IMR-90 (cell line): ENCODE data around the gene SPATA2. TPM values are rescaled to one million over a fixed set of nuclear protein-coding genes. Genes with fewer than 3 reads are reported as not detected.

Source experiments
- ATAC-seq: fragments of 200-7000 bp; cut with Tn5 transposase; 2 replicates; pipeline ENCODE4 v1.9.1; 2020; ENCODE audit warnings: low read depth, mild to moderate bottlenecking, moderate library complexity
- BruUV-seq: library from RNA; stranded (reverse); fragments of 400-500 nt; replicated peaks from 2 replicates; lab custom pipeline; 2021; lab: Mats Ljungman, UMichigan
- CTCF ChIA-PET: fragments of 300-600 bp; formaldehyde crosslinking; extraction: SDS; loops from one replicate; lab custom pipeline; 2021; ENCODE audit warnings: antibody characterized with exemption; lab: Yijun Ruan, JAX
- POLR2A ChIA-PET: fragments of 300-600 bp; sonication (Branson Sonifier 250); formaldehyde crosslinking; loops from one replicate; lab custom pipeline; 2022; ENCODE audit warnings: antibody characterized with exemption; ENCODE audit not compliant: unreplicated experiment; lab: Charles Lee
- DNase-seq: peaks from one replicate; pipeline ENCODE4 v3.0.0; 2013
- H2AFZ ChIP-seq: replicated peaks from 2 replicates; pipeline ENCODE3; 2013; ENCODE audit warnings: low read length, mild to moderate bottlenecking; ENCODE audit not compliant: poor library complexity
- H2AK5ac ChIP-seq: 2 replicates; pipeline ENCODE4 v1.6.1; 2013; ENCODE audit warnings: low read depth, low read length, inconsistent platforms
- H2AK9ac ChIP-seq: replicated peaks from 2 replicates; pipeline ENCODE3; 2013; ENCODE audit warnings: mild to moderate bottlenecking, low read depth, low read length, moderate library complexity; ENCODE audit not compliant: poor library complexity
- H2BK120ac ChIP-seq: 2 replicates; pipeline ENCODE4 v1.6.1; 2013; ENCODE audit warnings: low read depth, low read length, inconsistent platforms
- H2BK15ac ChIP-seq: 3 replicates; pipeline ENCODE4 v1.6.1; 2013; ENCODE audit warnings: low read depth, low read length, inconsistent platforms
- H2BK20ac ChIP-seq: 2 replicates; pipeline ENCODE4 v1.6.1; 2013; ENCODE audit warnings: low read depth, mild to moderate bottlenecking, inconsistent platforms, low read length, moderate library complexity
- H2BK5ac ChIP-seq: 2 replicates; pipeline ENCODE4 v1.6.1; 2013; ENCODE audit warnings: mild to moderate bottlenecking, low read depth, low read length, inconsistent platforms; ENCODE audit not compliant: poor library complexity, severe bottlenecking
- H3K14ac ChIP-seq: replicated peaks from 2 replicates; pipeline ENCODE4 v1.6.1; 2013; ENCODE audit warnings: low read depth, low read length, inconsistent platforms
- H3K18ac ChIP-seq: 2 replicates; pipeline ENCODE4 v1.6.1; 2013; ENCODE audit warnings: low read depth, low read length, control low read depth
- H3K23ac ChIP-seq: 2 replicates; pipeline ENCODE4 v1.6.1; 2013; ENCODE audit warnings: low read depth, low read length, inconsistent platforms
- H3K27ac ChIP-seq: 2 replicates; pipeline ENCODE4 v1.5.1; 2013; ENCODE audit warnings: mild to moderate bottlenecking, control low read depth, low read length; ENCODE audit not compliant: insufficient read depth
- H3K27me3 ChIP-seq: 2 replicates; pipeline ENCODE4 v1.6.1; 2013; ENCODE audit warnings: low read length; ENCODE audit not compliant: control insufficient read depth, insufficient read depth
- H3K36me3 ChIP-seq: 2 replicates; pipeline ENCODE4 v1.6.1; 2013; ENCODE audit warnings: low read length, mixed read lengths; ENCODE audit not compliant: control insufficient read depth, insufficient read depth
- H3K4ac ChIP-seq: 2 replicates; pipeline ENCODE4 v1.6.1; 2013; ENCODE audit warnings: low read depth, low read length, inconsistent platforms
- H3K4me1 ChIP-seq: 2 replicates; pipeline ENCODE4 v1.6.1; 2013; ENCODE audit warnings: low read length, mixed read lengths; ENCODE audit not compliant: control insufficient read depth, insufficient read depth
- H3K4me2 ChIP-seq: 2 replicates; pipeline ENCODE4 v1.6.1; 2013; ENCODE audit warnings: low read depth, mild to moderate bottlenecking, control low read depth, low read length, moderate library complexity
- H3K4me3 ChIP-seq: 2 replicates; pipeline ENCODE4 v1.5.1; 2013; ENCODE audit warnings: low read depth, mild to moderate bottlenecking, control low read depth, low read length, moderate library complexity; ENCODE audit not compliant: insufficient read depth
- H3K56ac ChIP-seq: 2 replicates; pipeline ENCODE4 v1.6.1; 2013; ENCODE audit warnings: low read length, inconsistent platforms; ENCODE audit not compliant: insufficient read depth; ENCODE audit errors: extremely low read depth
- H3K79me1 ChIP-seq, 2 experiments: 2 replicates each; pipeline ENCODE4 v1.6.1; 2013; ENCODE audit warnings: low read length in 2 of 2, inconsistent platforms in 1 of 2, low read depth in 1 of 2
- H3K9ac ChIP-seq: 2 replicates; pipeline ENCODE4 v1.6.1; 2013; ENCODE audit warnings: low read depth, low read length, control low read depth
- H3K9me1 ChIP-seq: 2 replicates; pipeline ENCODE4 v1.6.1; 2013; ENCODE audit warnings: low read length, inconsistent platforms; ENCODE audit not compliant: insufficient read depth
- H3K9me3 ChIP-seq: 2 replicates; pipeline ENCODE4 v1.6.1; 2013; ENCODE audit warnings: low read length; ENCODE audit not compliant: control insufficient read depth, insufficient read depth
- H4K20me1 ChIP-seq: 2 replicates; pipeline ENCODE4 v1.6.1; 2013; ENCODE audit warnings: low read length, inconsistent platforms; ENCODE audit not compliant: insufficient read depth
- H4K5ac ChIP-seq: 2 replicates; pipeline ENCODE4 v1.6.1; 2013; ENCODE audit warnings: mild to moderate bottlenecking, low read depth, low read length, control low read depth
- H4K8ac ChIP-seq, 2 experiments: 2 replicates each; pipeline ENCODE4 v1.6.1; 2013; ENCODE audit warnings: low read depth in 2 of 2, low read length in 2 of 2, control low read depth in 1 of 2, inconsistent platforms in 1 of 2
- H4K91ac ChIP-seq: 2 replicates; pipeline ENCODE4 v1.6.1; 2013; ENCODE audit warnings: low read depth, low read length, inconsistent platforms; ENCODE audit not compliant: insufficient read depth
- BHLHE40 ChIP-seq: fragments of 150-350 bp; IDR thresholded peaks from 2 replicates; pipeline ENCODE4 v1.6.1; 2016; ENCODE audit warnings: mild to moderate bottlenecking, low read depth, low read length
- FOS ChIP-seq: fragments of 150-350 bp; IDR thresholded peaks from 2 replicates; pipeline ENCODE4 v1.6.1; 2016; ENCODE audit warnings: low read depth, low read length
- RAD21 ChIP-seq: IDR thresholded peaks from 2 replicates; pipeline ENCODE4 v1.6.1; 2012; ENCODE audit warnings: low read length, improper control_type of control experiment
- RCOR1 ChIP-seq: IDR thresholded peaks from 2 replicates; pipeline ENCODE4 v1.6.1; 2012; ENCODE audit warnings: mild to moderate bottlenecking, low read length, improper control_type of control experiment; ENCODE audit not compliant: insufficient replicate concordance
- SMC3 ChIP-seq: fragments of 150-350 bp; IDR thresholded peaks from 2 replicates; pipeline ENCODE4 v1.6.1; 2016; ENCODE audit warnings: low read depth, mild to moderate bottlenecking, antibody characterized with exemption, low read length, moderate library complexity
- WGBS, 2 experiments: methylation state at CpG; one replicate each; pipeline versions ENCODE4 v1.1.5 to v1.1.7; 2013; ENCODE audit warnings: missing lambda C conversion rate in 2 of 2; ENCODE audit not compliant: insufficient read length in 1 of 2; ENCODE audit errors: extremely low coverage in 2 of 2; 5-methylcytosine and 5-hydroxymethylcytosine counted together
- dilution Hi-C: fragments of 300-500 bp; cut with HindIII; formaldehyde crosslinking; loops from one replicate; pipeline ENCODE4 v1.14.3; 2018; ENCODE audit warnings: low sequenced_read_pairs; ENCODE audit not compliant: unreplicated experiment
- in situ Hi-C: fragments of 300-500 bp; cut with MboI; formaldehyde crosslinking; loops from 3 replicates; pipeline ENCODE4 v1.14.3; 2019; ENCODE audit warnings: low sequenced_read_pairs, inconsistent platforms, mixed read lengths
- intact Hi-C: fragments of 100-400 bp; cut with micrococcal nuclease; formaldehyde crosslinking; loops from 2 replicates; pipeline ENCODE4 v1.10.0; 2022
- polyA plus RNA-seq, 3 experiments: library from polyadenylated mRNA; depleted of rRNA; stranded (reverse); fragments of >200 nt; gene quantifications; 2 replicates each; pipeline ENCODE4 v1.2.3, GENCODE V29; 2012; ENCODE audit warnings: low replicate concordance in 1 of 3
- total RNA-seq: library from RNA; depleted of rRNA; stranded (reverse); fragments of >200 nt; gene quantifications from 2 replicates; pipeline ENCODE4 v1.2.3, GENCODE V29; 2012
- TF ChIP-seq, protein P1 (sequence below): conservative IDR thresholded peaks from 2 replicates; pipeline ENCODE4 v1.5.1; 2012; ENCODE audit warnings: mild to moderate bottlenecking, low read depth, low read length, improper control_type of control experiment

Gene SPATA2
- total and polyA plus RNA-seq, 2 of the 4 experiments (the other 2 are of a cell fraction) = 1.3 to 4.5 TPM

DNA sequence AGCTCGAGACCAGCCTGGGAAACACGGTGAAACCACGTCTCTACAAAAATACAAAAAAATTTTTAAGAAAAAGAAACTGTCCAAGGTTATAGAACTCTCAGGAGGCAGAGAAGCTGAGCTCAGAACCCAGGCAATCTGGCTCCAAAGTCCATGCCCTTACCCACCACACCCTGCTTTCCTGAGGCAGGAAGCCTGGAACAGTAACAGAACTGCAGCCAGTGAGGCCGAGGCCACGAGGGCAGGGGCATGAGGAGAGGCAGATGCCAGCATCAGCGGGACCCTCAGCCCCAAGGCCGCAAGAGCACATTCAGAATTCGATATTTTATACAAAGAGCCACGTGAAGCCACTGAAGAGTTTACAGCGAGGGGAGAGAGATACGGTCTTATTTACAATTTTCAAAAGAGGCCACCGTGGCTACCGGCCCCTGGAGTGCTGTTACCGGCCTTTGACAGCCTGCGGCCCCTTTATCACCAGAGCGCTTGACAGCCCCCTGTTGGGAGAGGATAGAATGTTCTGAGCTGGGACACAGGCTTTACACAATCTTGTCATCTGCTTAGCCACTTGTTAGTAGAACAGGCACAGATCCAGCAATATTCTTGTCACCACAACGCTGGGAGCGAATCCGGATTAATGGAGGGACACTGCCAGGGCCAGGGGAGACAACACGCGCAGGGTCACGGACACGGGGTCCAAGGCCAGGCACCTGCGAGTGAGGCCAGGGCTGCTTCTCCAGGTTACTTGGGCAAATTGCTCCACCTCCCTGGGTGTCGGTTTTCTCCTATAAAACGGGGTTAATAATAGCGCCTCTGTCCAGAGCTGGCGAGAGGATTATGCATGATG is 5.6 kb downstream of the SPATA2 start:
- POLR2A ChIA-PET = no interaction called here
- peaks cover 57% of the 10 kb centered on the region for H4K20me1 ChIP-seq
- no peaks in the 10 kb centered on the region for H3K27me3 ChIP-seq
- intact Hi-C loops = no loop called here
- no peak overlapping the region for H3K18ac ChIP-seq
- no peak overlapping the region for H2AFZ ChIP-seq
- H3K56ac ChIP-seq = no peak overlapping the region
- CTCF ChIA-PET = no interaction called here
- H2BK5ac ChIP-seq = no peak overlapping the region
- no peak overlapping the region for H2AK5ac ChIP-seq
- no peak overlapping the region for H3K4me3 ChIP-seq
- no TSS peak for BruUV-seq
- no peak for DNase-seq
- in situ Hi-C loops = no loop called here
- H3K27ac ChIP-seq = no peak overlapping the region
- peaks cover 9% of the 10 kb centered on the region for H3K4me1 ChIP-seq
- no peak overlapping the region for H3K9ac ChIP-seq
- H3K79me1 ChIP-seq = peaks cover 27 to 76% of the 10 kb centered on the region in 2 experiments
- 72% methylated on average over 17 of the region's 28 CpGs; no CpG with 5 or more reads in 1 of the 2 experiments for WGBS, 2 experiments
- H3K4ac ChIP-seq = no peak overlapping the region
- H4K91ac ChIP-seq = no peak overlapping the region
- no peaks in the 10 kb centered on the region for H3K9me1 ChIP-seq
- no peak overlapping the region for H2BK15ac ChIP-seq
- no peak overlapping the region for H2BK20ac ChIP-seq
- H3K4me2 ChIP-seq = no peak overlapping the region
- TF ChIP-seq RAD21 (no peak), RCOR1 (no peak), SMC3 (no peak), FOS (no peak), BHLHE40 (no peak)
- TF ChIP-seq, protein P1, sequence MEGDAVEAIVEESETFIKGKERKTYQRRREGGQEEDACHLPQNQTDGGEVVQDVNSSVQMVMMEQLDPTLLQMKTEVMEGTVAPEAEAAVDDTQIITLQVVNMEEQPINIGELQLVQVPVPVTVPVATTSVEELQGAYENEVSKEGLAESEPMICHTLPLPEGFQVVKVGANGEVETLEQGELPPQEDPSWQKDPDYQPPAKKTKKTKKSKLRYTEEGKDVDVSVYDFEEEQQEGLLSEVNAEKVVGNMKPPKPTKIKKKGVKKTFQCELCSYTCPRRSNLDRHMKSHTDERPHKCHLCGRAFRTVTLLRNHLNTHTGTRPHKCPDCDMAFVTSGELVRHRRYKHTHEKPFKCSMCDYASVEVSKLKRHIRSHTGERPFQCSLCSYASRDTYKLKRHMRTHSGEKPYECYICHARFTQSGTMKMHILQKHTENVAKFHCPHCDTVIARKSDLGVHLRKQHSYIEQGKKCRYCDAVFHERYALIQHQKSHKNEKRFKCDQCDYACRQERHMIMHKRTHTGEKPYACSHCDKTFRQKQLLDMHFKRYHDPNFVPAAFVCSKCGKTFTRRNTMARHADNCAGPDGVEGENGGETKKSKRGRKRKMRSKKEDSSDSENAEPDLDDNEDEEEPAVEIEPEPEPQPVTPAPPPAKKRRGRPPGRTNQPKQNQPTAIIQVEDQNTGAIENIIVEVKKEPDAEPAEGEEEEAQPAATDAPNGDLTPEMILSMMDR = no peak; the same call in 1 of the 2 replicates
- no peak overlapping the region for H4K5ac ChIP-seq
- no peaks in the 10 kb centered on the region for H3K9me3 ChIP-seq
- no peak overlapping the region for H2AK9ac ChIP-seq
- H4K8ac ChIP-seq = no peak overlapping the region
- H3K36me3 ChIP-seq = peaks cover 40% of the 10 kb centered on the region
- no peak overlapping the region for H2BK120ac ChIP-seq
- no peak overlapping the region for H3K23ac ChIP-seq
- ATAC-seq = peak; percentile 44; the same call in 1 of the 2 replicates
- dilution Hi-C loops = no loop called here
- no peak overlapping the region for H3K14ac ChIP-seq
